Measurements from ENCODE around the gene RYR1.
"Not testable (repeated sequence)": the region's sequence is repeated elsewhere in the genome, so short reads cannot be mapped to it uniquely, and the experiment has no call there.

RYR1 gene

GRCh38 chr19:38624822-38625221, 191.3 kb downstream of the RYR1 start:
- no peak for DNase-seq

DNA sequence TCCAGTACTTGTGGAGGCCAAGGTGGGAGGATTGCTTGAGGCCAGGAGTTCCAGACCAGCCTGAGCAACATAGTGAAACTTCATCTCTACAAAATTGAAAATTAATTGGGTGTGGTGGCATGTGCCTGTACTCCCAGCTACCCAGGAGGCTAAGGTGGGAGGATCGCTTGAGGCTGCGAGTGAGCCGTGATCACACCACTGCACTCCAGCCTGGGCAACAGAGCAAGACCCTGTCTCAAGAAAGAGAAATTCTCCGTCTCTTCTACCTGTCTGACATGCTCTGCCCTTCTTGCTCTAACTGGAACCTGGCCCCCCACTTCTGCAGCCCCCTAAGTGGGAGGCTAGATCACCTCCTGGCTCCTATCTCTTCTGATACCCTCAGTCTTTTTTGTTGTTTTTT, 192.9 kb downstream of the RYR1 start:
- DNase-seq = no peak

- no peak for DNase-seq
These were observed 196.1 kb downstream of the RYR1 start for GRCh38 chr19:38629568-38629967.

- DNase-seq = not testable (repeated sequence)
These were observed 197.8 kb downstream of the RYR1 start for GRCh38 chr19:38631301-38631700.

DNA sequence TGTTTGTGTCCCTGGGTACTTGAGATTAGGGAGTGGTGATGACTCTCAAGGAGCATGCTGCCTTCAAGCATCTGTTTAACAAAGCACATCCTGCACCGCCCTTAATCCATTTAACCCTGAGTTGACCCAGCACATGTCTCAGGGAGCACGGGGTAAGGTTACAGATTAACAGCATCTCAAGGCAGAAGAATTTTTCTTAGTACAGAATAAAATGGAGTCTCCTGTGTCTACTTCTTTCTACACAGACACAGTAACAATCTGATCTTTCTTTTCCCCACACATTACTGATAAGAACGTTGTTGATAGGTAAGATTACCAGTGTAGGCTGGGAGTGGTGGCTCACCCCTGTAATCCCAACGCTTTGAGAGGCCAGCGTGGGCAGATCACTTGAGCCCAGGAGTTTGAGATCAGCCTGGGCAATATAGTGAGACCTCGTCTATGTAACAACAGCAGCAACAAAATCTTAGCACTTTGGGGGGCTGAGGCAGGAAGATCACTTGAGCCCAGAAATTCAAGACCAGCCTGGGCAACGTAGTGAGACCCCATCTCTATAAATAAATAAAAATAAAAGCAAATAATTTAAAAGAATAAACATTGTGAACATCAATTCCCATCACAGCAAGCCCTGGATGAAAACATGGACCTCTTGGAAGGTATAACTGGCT, 198.5 kb downstream of the RYR1 start:
- not testable (repeated sequence) for DNase-seq

DNA sequence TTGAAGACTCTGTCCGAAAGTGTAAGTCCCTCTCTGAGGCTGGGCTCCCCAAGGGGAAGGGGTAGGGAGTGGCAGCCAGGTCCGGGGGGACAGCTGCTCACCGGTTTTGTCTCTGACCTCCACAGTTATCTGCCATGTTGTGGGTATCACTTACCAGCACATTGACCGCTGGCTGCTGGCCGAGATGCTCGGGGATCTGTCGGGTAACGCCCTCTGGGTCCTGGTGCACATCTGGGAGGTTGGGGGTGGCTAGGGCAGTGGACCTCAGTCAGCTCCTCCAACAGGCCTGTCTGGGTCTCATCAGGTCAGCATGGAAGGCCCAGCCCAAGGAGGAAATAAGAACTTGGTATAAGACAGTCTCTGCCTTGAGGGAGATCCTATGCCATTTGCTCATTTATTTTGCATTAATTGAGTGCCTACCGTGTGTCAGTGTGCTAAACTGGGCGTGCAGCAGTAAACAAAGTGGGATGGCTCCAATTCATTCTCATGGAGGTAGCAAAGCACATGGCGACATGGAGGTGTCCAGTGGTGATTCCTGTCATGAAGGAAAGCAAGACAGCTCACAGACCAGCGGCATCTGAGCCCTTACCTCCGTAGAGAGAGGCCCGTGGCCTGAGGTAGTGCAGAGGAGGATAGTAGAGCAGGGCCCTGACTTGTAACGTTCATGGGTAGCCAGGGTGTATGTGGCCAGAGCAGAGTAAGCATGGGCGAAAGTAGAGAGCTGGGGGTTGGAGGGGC, 199.2 kb downstream of the RYR1 start:
- DNase-seq = no peak

- peak; percentile 78 for DNase-seq
These were observed 201.4 kb downstream of the RYR1 start for GRCh38 chr19:38634757-38635482.

DNA sequence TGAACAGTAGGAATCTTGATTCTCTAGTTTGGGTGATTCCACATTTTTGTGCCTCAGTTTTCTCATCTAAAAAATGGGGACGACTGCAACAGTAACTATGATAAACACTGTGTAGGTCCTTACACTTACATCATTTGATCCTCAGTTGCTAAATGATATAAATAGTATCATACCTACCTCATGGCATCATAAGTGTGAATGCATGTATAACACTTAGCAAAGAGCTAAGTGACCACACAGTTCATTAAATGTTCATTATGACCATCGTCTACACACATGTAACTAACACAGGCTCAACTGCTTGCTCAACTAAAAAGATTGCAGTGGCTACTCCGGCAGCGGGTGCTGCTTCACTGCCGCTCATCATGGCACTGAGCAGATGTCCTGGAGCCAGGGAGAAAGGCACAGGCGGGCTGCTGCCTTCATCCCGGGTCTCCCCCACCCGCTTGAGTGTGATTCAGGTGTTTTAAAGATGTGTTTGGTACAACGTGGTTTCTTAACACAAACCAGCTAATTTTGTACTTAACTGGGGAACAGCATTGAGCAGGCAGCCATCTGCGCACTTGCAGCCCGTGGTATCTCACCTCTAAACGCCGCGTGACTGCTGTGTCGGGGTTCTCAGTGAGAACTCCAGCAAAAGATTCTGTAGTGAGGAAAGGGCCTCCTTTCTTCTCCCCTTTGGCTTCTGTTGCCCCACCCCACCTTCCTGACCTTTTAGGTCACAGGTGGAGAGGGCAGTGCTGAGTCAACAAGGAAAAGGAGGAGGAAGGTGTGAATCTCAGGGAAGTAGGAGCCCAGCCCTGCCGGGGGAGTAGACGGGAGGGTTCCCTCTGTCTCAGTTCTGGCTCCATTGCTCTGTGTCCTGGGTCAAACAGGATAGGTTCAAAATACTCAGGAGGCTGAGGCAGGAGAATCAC, 202.2 kb downstream of the RYR1 start:
- no peak for DNase-seq

Measured in stimulated activated CD4-positive, alpha-beta T cell treated with anti-CD3 and anti-CD28 coated beads, Interleukin-4, amount 100 ng/mL, for 24 hours (primary cell).